DND-41 (cell line): ENCODE results near the gene ERC2.

Experiments
- EZH2 ChIP-seq: IDR thresholded peaks from 3 replicates; pipeline ENCODE4 v1.6.1; 2012; ENCODE audit warnings: borderline replicate concordance, low read depth, mild to moderate bottlenecking, moderate library complexity, low read length, inconsistent platforms; ENCODE audit not compliant: severe bottlenecking
- TF ChIP-seq, protein P1 (sequence below): IDR thresholded peaks from 2 replicates; pipeline ENCODE4 v1.5.1; 2012; ENCODE audit warnings: borderline replicate concordance, low read length, moderate library complexity, mild to moderate bottlenecking; ENCODE audit not compliant: poor library complexity, severe bottlenecking; ENCODE audit errors: extremely low read depth

DNA sequence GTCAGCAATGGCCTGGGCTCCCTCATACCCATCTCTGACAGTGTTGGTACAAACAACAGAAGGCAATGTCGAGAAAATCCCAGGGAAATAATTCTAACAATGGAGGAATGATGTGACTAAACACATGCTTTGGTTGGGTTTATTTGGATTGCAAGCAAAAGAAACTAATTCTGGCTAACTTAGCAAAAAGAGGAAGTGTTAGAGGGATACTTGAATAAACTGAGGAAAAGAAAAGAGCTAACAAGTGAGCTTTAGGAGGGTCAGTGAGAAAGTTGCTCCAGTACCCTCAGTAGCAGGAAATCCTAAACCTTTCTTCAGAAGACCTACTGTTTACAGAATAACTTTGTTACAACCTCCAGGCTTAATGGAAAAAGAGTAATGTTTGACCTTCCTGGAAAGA is 716.5 kb downstream of the ERC2 start:
- TF ChIP-seq, protein P1, sequence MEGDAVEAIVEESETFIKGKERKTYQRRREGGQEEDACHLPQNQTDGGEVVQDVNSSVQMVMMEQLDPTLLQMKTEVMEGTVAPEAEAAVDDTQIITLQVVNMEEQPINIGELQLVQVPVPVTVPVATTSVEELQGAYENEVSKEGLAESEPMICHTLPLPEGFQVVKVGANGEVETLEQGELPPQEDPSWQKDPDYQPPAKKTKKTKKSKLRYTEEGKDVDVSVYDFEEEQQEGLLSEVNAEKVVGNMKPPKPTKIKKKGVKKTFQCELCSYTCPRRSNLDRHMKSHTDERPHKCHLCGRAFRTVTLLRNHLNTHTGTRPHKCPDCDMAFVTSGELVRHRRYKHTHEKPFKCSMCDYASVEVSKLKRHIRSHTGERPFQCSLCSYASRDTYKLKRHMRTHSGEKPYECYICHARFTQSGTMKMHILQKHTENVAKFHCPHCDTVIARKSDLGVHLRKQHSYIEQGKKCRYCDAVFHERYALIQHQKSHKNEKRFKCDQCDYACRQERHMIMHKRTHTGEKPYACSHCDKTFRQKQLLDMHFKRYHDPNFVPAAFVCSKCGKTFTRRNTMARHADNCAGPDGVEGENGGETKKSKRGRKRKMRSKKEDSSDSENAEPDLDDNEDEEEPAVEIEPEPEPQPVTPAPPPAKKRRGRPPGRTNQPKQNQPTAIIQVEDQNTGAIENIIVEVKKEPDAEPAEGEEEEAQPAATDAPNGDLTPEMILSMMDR = no peak
- TF ChIP-seq EZH2 = no peak
